ENCODE results near the gene CBX8.
A peak's percentile ranks its signal among the peaks of the same experiment; 100 is the strongest.

Gene CBX8

GRCh38 chr17:79804856-79805696, 8.2 kb upstream of the CBX8 start:
- no peak for DNase-seq

GRCh38 chr17:79803997-79804855, 7.3 kb upstream of the CBX8 start:
- peak in 2 of 5 donors; percentile 37 to 82 for DNase-seq

DNA sequence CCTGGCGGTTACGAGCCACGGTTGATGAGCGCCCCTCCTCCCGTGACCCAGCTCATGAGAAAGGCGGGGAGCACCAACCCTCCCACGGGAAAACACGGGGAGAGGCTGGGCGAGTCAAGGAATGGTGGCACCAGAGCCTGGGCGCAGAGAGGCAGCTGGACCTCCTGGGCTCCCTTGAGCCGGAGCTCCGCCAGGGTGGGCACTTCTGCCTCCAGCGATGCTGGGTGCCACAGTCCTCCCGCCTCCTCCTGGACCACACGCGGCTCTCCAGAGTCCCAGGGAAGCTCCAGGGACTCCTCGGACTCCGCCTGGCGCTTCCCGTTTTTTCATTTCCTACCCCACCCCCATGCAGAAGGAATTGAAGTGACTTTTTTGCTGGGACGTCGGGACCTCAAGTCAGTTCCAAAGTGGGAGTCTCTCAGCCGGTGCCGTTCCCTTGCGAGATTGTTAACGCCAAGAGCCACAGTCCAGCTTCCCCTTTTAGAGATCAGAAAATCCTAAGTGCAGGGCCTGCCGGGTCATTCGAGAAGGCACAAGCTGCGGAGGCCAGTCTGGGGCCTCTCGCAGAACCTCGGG, 6.6 kb upstream of the CBX8 start:
- DNase-seq: no peak

DNA sequence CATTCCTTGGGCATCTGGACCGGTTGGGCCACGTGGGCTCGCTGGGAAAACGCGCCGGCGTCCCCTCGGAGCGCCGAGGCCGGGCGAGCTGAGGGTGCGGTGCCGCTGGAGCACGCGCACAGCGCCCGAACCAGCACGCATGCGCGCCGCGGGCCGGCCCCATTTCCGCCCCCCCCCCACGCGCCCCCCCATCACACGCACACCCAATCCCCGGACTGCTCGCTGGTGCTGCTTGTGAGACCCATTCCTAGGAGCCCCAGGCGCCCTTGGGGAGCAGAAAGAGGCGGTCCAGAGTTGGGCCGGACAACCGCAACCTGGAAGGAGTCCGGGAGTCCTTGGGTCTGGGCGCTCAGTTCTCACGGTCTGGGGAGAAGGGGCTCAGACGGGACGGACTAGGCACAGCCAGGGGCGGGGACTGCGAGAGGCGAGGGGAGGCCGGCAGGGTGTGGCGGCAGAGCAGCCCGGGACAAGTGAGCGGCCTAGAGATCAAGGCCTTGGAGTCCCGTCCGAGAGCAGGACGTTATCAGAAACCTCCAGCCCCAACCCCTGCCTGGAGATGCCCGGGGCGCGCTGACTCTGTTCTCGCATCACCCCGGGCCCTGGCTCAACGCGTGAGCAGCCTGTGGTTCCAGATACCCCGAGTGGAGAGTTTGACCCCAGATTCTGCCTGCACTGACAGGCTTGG, 6.0 kb upstream of the CBX8 start:
- no peak for DNase-seq

DNA sequence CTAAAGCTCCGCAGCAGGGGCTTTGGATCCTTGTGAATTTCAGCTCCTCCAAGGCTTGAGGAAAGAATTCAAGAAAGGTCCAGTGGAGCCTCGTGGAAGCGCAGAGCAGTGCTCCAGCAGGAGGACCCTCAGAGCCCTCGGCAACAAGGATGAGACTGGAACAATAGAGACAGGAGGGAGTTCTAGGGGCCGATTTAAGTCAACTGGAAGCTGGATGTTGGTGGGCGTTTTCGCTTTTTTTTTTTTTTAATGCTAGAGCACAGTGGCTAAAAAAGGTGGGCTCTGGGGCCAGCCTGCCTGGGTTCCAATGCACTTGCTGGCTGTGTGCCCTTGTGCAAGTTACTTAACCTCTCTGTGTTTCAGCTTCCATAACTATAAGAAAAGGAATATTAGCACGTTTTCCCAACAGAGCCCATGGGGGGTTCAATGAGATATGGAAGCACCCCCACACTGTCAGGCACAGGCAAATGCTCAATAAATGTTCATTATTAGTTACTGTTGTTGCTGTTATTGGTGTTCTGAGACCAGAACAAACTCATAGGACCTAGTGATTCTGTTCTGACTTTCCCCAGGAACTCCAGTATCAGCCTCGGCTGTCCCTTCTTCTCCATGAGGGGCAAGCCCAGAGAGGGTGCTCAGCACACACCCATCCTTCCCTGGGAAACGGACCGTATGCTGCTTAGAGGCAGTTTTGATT, 5.3 kb upstream of the CBX8 start:
- no peak for DNase-seq

- no peak for DNase-seq
Measured at GRCh38 chr17:79801156-79802038, 4.5 kb upstream of the CBX8 start.

- peak in 1 of 5 donors; percentile 54 for DNase-seq
Measured at GRCh38 chr17:79800325-79801155, 3.7 kb upstream of the CBX8 start.

DNA sequence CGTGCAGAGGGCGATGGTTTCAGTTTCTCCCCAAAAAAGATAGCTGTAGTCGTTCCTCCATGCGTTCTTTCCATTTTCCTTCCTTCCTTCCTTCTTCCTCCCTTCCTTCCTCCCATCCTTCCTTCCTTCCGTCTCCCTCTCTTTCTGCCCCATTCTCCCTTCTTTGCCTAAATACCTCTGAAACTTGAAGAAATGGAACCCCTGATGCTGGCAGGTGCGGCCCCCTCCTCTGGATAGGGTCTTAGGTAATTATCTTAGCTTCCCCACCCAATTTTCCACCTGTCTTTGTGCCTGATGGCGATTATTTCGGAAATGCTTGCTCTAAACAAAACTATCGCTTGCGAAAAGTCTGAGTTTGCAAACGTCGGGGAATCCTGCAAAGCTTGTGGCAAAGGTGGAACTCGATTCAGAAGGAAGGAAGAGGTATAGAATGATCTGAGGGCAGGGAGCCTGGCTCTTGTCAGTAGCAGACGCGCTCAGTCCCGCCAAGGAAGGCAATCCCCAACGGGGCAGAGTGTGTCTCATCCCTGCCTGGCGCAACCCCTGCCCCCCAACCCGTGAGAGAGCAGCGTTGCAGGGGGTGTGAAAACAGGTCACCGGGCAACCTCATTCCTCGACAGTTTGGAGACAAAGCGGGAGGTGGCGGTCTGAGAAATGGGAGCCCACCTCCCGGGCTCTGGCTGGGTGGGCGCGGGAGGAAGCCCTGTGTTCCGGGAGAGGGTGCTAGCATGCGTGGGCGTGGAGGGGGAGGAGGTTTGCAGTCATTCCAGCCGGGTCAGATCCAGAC, 2.9 kb upstream of the CBX8 start:
- DNase-seq: no peak

DNA sequence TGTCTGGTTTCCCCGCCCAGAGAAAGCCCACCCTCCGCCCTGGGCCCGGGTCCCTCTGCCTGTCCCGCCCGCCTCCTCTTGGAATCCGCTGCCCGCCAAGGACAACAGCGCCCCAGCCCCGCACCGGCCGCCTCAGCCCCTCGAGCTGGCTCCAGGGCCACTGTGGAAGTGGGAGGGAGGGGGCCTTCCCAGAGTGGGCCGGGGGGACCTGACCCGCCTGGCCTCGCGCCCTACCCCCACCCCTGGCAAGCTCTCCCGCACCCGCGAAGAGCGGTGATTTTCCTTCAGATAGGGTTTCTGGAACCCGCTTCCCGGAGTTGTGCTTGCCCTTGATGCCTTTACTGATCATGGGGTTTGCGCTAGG, 2.3 kb upstream of the CBX8 start:
- no peak for DNase-seq

DNA sequence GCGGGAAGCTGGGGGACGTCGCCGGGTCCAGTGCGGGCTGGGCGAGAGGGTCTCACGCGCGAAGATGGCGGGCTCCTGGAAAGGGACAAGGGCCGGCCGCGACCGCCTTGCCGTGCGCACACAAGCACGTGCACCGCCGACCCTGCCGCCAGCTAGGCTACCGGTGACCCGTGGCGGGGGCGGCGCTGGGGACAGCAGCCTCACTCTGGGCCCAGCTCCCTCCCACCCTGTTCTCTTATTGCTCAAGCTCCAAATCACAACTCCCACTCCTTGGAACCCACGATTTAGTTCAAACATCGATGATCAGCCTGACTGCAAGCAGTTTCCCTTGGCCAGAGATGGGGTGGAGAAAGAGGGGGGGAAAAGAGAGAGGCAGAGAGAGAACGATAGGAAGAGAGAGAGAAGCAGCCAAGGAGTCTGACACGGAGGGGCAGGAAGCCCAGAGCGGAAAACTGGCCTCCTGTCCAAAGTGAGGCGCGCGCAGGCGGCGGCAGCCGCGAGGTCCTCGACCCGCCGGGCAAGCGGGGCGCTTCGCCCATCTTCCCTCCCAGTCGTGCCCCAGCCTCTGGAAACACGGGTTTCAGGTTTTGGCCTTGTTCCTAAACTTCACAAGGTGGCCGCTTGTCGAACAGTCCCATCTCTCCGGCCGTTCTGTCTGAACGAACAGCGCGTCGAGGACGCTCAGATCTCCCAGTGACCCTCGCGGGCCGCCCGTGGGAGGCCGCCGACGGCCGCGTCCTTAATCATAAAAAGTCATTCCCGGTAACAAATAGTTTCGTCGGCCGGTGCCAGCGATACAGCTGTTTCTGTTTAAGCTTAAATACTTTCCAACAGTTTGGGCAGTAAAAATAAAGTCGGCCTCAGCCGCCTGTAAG, 1.7 kb upstream of the CBX8 start:
- DNase-seq: no peak

GRCh38 chr17:79797492-79798298, 818 bp upstream of the CBX8 start:
- no peak for DNase-seq

DNA sequence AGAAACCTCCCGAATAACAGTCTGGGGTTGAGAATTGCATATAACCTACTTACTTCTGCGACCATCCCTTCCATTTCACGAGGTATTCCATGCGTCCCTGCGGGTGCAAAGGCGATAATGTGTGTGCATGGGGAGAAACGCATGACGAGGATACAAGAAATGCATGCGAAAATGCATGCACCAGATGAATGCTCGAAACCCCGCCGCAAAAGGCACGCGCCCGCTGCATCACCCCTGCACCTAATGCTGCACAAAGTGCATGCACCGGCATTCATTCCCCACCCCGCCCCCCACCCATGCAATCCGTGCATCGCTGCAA, 474 bp downstream of the CBX8 start:
- DNase-seq: no peak

DNA sequence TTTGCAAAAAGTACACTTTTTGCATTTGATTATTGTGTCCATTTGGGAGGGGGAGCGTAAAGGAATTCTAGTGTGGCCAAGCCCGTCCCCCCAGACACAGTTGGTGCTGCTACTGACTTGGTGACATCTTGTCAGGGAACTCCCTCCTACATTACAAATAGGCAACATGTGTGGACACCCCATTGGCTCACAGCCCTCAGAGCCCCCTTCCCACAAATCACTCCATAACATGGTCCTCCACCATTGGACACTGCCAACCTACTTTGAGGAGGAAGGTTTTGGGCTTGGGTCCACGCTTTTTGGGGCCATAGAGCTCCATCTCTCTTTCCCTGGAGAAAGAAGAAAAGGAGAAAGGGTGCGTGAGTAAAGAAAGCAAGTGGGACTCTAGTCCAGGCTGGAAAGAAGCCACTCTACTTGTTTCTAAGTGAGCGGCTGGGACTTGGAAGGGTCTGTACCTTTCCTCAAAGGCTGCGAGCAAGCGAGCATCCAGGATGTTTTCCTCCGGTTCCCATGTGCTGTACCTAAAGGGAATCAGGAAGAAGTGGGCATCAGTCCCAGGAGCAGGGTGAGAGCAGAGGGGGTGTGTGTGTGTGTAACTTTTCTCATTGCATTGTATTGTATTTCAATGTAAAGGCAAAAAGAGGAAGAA, 958 bp downstream of the CBX8 start:
- no peak for DNase-seq

DNA sequence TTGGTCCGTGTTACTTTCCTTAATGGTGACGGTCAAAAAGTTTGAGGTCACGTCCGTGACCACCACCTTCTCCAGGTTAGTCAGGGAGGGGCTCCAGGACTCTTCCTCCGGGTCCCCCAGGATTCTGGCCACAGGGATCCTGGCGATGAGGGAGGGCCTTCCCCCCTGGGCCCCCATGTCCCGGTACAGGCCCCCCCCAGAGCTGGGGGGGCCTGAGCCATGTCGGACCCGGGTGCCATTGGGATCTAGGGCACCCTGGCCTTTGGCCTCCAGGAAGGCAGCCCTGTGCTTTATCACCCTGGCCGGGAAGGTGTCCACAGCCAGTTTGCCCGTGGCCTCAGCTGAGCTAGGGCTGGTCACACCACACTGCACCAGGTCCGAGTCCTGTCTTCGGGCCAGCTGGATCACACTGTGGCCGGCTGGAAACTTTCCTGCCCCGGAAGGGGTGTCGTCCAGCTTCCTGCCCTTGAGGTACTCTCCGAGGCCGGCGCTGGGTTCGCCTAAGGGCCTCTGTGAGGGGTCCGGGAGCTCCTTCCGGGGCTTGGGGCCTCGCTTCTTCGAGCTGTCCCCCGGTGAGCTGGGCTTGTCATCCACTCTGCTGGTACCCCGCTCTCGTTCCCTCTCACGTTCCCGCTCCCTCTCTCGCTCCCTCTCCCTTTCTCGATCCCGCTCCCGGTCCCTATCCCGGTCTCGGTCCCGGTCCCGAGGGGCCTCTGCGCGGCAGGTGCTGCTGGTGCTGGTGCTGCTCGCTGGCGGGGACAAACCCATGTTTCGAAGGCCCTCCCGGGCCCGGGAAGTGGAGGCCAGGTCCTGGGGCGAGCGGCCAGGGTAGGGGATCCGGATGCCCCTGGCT, 2.0 kb downstream of the CBX8 start:
- DNase-seq: no peak

DNA sequence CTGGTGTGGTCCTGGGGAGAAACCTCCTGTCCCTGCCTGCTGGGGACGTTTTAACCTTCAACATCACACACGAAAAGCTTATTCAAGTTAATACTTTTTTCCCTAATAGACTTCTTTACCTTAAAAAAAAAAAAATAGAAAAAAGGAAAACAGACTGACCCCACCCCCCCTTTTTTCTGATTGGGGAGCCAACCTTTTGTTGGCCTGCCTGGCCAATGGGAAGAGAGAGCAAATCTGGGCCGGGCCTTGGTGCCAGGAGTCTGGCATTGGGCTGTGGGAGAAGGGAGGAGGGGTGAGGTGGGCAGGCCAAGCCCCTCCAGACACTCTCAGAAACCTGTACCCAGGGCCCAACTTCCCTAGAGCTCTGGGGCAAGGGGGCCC, 3.0 kb downstream of the CBX8 start:
- DNase-seq: no peak

All from T-helper 1 cell (primary cell).